Fibroblast of lung (primary cell): ENCODE results near the gene RAC3. TPM values are rescaled to one million over a fixed set of nuclear protein-coding genes. Genes with fewer than 3 reads are reported as not detected.

Source experiments
- DNase-seq, 2 donors: peaks; one replicate each; pipeline versions ENCODE4 v3.0.0 to v3.0.0-alpha.2; 2010; ENCODE audit warnings: low read depth in 2 of 2
- H2AFZ ChIP-seq: 2 replicates; pipeline ENCODE4 v1.5.1; 2012; ENCODE audit warnings: low read length, control low read depth, inconsistent platforms
- H3K27ac ChIP-seq: 2 replicates; pipeline ENCODE4 v1.5.1; 2011; ENCODE audit warnings: low read length, control low read depth; ENCODE audit not compliant: insufficient read depth
- H3K27me3 ChIP-seq: 2 replicates; pipeline ENCODE4 v1.5.1; 2011; ENCODE audit warnings: mild to moderate bottlenecking, low read length; ENCODE audit not compliant: control insufficient read depth, insufficient read depth
- H3K36me3 ChIP-seq: 2 replicates; pipeline ENCODE4 v1.5.1; 2011; ENCODE audit warnings: low read length; ENCODE audit not compliant: control insufficient read depth, insufficient read depth
- H3K4me1 ChIP-seq: 2 replicates; pipeline ENCODE4 v1.5.1; 2011; ENCODE audit warnings: low read length; ENCODE audit not compliant: control insufficient read depth, insufficient read depth; ENCODE audit errors: extremely low read depth
- H3K4me2 ChIP-seq: 2 replicates; pipeline ENCODE4 v1.5.1; 2011; ENCODE audit warnings: low read length, control low read depth; ENCODE audit not compliant: insufficient read depth; ENCODE audit errors: extremely low read depth
- H3K4me3 ChIP-seq, 4 experiments: fragments of 200-600 bp in 1 of 4; sonication (generic) in 1 of 4; replicated peaks in 1 of 4; 2 replicates each; pipeline ENCODE4 v1.5.1; 2011 to 2016; ENCODE audit warnings: low read length in 4 of 4, low read depth in 3 of 4, mild to moderate bottlenecking in 3 of 4, control low read depth in 2 of 4, inconsistent platforms in 1 of 4, mixed read lengths in 1 of 4; ENCODE audit not compliant: insufficient read depth in 1 of 4; ENCODE audit errors: control extremely low read depth in 1 of 4
- H3K79me2 ChIP-seq: 2 replicates; pipeline ENCODE4 v1.5.1; 2012; ENCODE audit warnings: mild to moderate bottlenecking, low read length, inconsistent platforms; ENCODE audit not compliant: control insufficient read depth, insufficient read depth
- H3K9ac ChIP-seq: 2 replicates; pipeline ENCODE4 v1.5.1; 2011; ENCODE audit warnings: mild to moderate bottlenecking, low read length, control low read depth; ENCODE audit not compliant: insufficient read depth
- H3K9me3 ChIP-seq: 2 replicates; pipeline ENCODE4 v1.5.1; 2012; ENCODE audit warnings: low read depth, low read length; ENCODE audit not compliant: control insufficient read depth, insufficient read depth
- H4K20me1 ChIP-seq: 2 replicates; pipeline ENCODE4 v1.5.1; 2011; ENCODE audit warnings: low read length; ENCODE audit not compliant: control insufficient read depth, insufficient read depth; ENCODE audit errors: extremely low read depth
- CTCF ChIP-seq, 2 donors: IDR thresholded peaks in 1 of 2; conservative IDR thresholded peaks in 1 of 2; 1 replicate in 1 of 2; 2 replicates in 1 of 2; pipeline ENCODE4 v1.5.1; 2011 to 2012; ENCODE audit warnings: low read length in 2 of 2, control low read depth in 1 of 2, inconsistent platforms in 1 of 2, low read depth in 1 of 2, mild to moderate bottlenecking in 1 of 2
- EZH2 ChIP-seq: IDR thresholded peaks from 2 replicates; pipeline ENCODE4 v1.5.1; 2012; ENCODE audit warnings: low read length, control low read depth, mild to moderate bottlenecking; ENCODE audit errors: missing control alignments
- polyA plus RNA-seq, 2 donors: library from polyadenylated mRNA; depleted of rRNA in 1 of 2; stranded (reverse) in 1 of 2; unstranded in 1 of 2; fragments of >200 nt; gene quantifications; 2 replicates each; pipeline ENCODE4 v1.2.1, GENCODE V29; 2011 to 2012; ENCODE audit warnings: missing spikeins in 1 of 2
- total RNA-seq: library from RNA; depleted of rRNA; stranded (reverse); fragments of >200 nt; gene quantifications from 2 replicates; pipeline ENCODE4 v1.2.1, GENCODE V29; 2014

The RAC3 gene
- total and polyA plus RNA-seq, 2 donors (not counting 1 experiment from before 2014, with no cell fraction given) = 4.3 to 6.6 TPM

GRCh38 chr17:82028246-82028645 lies 3.2 kb upstream of the RAC3 start:
- Histone ChIP-seq H3K4me2 (no peak overlapping the region), H3K9ac (no peak overlapping the region), H3K27me3 (no peaks in the 10 kb centered on the region), H3K27ac (no peak overlapping the region), H3K79me2 (no peaks in the 10 kb centered on the region), H3K36me3 (no peaks in the 10 kb centered on the region), H2AFZ (no peak overlapping the region), H3K9me3 (no peaks in the 10 kb centered on the region), H4K20me1 (no peaks in the 10 kb centered on the region), H3K4me1 (peaks cover 6% of the 10 kb centered on the region), H3K4me3 (no peak overlapping the region)
- TF ChIP-seq CTCF (conservative IDR thresholded peaks at IDR 0.05 in 1 of 2, IDR thresholded peaks at IDR 0.05 in 1 of 2; ENCODE audit: low read depth in 1 of 2, low read length in 2 of 2) (no peak), EZH2 (no peak)
- no peak for DNase-seq

GRCh38 chr17:82028966-82029365 lies 2.5 kb upstream of the RAC3 start:
- TF ChIP-seq EZH2 = no peak
- no peak for TF ChIP-seq CTCF (conservative IDR thresholded peaks at IDR 0.05 in 1 of 2, IDR thresholded peaks at IDR 0.05 in 1 of 2; ENCODE audit: low read depth in 1 of 2, low read length in 2 of 2)
- no peaks in the 10 kb centered on the region for H4K20me1 ChIP-seq
- no peak overlapping the region for H3K27ac ChIP-seq
- no peaks in the 10 kb centered on the region for H3K79me2 ChIP-seq
- H3K4me3 ChIP-seq = no peak overlapping the region
- peaks cover 4% of the 10 kb centered on the region for H3K4me1 ChIP-seq
- H3K27me3 ChIP-seq = no peaks in the 10 kb centered on the region
- no peak overlapping the region for H3K9ac ChIP-seq
- no peaks in the 10 kb centered on the region for H3K36me3 ChIP-seq
- no peak overlapping the region for H2AFZ ChIP-seq
- H3K9me3 ChIP-seq = no peaks in the 10 kb centered on the region
- no peak overlapping the region for H3K4me2 ChIP-seq
- DNase-seq = no peak

GRCh38 chr17:82029391-82029790 lies 2.1 kb upstream of the RAC3 start:
- no peaks in the 10 kb centered on the region for H3K9me3 ChIP-seq
- H3K27ac ChIP-seq = no peak overlapping the region
- no peak overlapping the region for H3K4me3 ChIP-seq
- no peaks in the 10 kb centered on the region for H3K4me1 ChIP-seq
- H3K4me2 ChIP-seq = no peak overlapping the region
- no peaks in the 10 kb centered on the region for H3K27me3 ChIP-seq
- no peak for DNase-seq
- no peak overlapping the region for H2AFZ ChIP-seq
- TF ChIP-seq CTCF (conservative IDR thresholded peaks at IDR 0.05 in 1 of 2, IDR thresholded peaks at IDR 0.05 in 1 of 2; ENCODE audit: low read depth in 1 of 2, low read length in 2 of 2) (no peak), EZH2 (no peak)
- H3K79me2 ChIP-seq = no peaks in the 10 kb centered on the region
- no peak overlapping the region for H3K9ac ChIP-seq
- H4K20me1 ChIP-seq = no peaks in the 10 kb centered on the region
- no peaks in the 10 kb centered on the region for H3K36me3 ChIP-seq
